ENCODE data around the gene XPNPEP3.
"Not testable (repeated sequence)": the region's sequence is repeated elsewhere in the genome, so short reads cannot be mapped to it uniquely, and the experiment has no call there.

XPNPEP3 gene

DNA sequence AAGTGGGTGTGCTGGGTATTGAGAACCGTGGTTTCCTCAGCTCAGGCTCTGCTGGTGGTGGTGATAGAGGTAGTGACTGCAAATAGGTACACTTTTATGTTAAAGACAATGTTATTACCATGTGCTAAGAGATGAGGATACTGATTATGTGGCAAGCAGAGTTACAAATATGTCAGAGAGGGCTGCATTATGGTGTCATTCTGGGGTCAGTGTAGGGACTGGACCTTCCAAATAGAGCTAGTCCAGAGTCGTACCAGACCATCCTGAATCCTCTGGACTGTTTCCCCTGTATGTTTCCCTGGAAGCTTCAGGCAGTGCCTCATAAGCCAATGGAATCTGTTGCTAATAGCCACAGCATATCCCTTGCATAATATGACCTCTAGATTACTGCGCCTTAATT, 5.1 kb downstream of the XPNPEP3 start, which contains the start of gene DNAJB7:
TSS of gene DNAJB7 (minus strand) at position 101 of the 400 bp plus-strand sequence. CDS start 119 bp downstream, outside the sequence.
- no peak within 1 kb of the TSS for H3K4me2 ChIP-seq (ENCODE audit: low read depth, low read length)
- no peaks in the 10 kb centered on the region for H3K4me1 ChIP-seq (ENCODE audit: low read length)
- peaks cover 45% of the 10 kb centered on the region for H3K79me2 ChIP-seq (ENCODE audit: low read length)
- no peaks in the 10 kb centered on the region for H3K9me3 ChIP-seq (replicated peaks; ENCODE audit: insufficient read depth, low read length)
- H3K36me3 ChIP-seq (replicated peaks; ENCODE audit: insufficient read depth, low read length) = no peaks in the 10 kb centered on the region
- no peaks in the 10 kb centered on the region for H3K27me3 ChIP-seq (replicated peaks; ENCODE audit: insufficient read depth, low read length)
- no peak within 1 kb of the TSS for H3K9ac ChIP-seq (ENCODE audit: low read length)
- no peaks in the 10 kb centered on the region for H4K20me1 ChIP-seq (ENCODE audit: insufficient read depth, low read length)
- no peak for DNase-seq
- no peak within 1 kb of the TSS for H2AFZ ChIP-seq (ENCODE audit: low read length)
- TF ChIP-seq CTCF (IDR thresholded peaks at IDR 0.05; ENCODE audit: low read length) (no peak), EZH2 (optimal IDR thresholded peaks at IDR 0.05; ENCODE audit: low read depth, low read length) (no peak), EZH2phosphoT487 (IDR thresholded peaks at IDR 0.05; ENCODE audit: low read length) (no peak)
- no peak within 1 kb of the TSS for H3K27ac ChIP-seq (ENCODE audit: low read length)
- no peak within 1 kb of the TSS for H3K4me3 ChIP-seq (ENCODE audit: low read length)
- no peaks in the 10 kb centered on the region for H3K9me2 ChIP-seq (replicated peaks; ENCODE audit: insufficient read depth, low read length)
- H3F3A ChIP-seq (ENCODE audit: insufficient read depth, low read length) = peaks cover 4% of the 10 kb centered on the region; the same call in 1 of the 2 replicates

- no peak overlapping the region for H3K4me3 ChIP-seq (ENCODE audit: low read length)
- TF ChIP-seq EZH2phosphoT487 (IDR thresholded peaks at IDR 0.05; ENCODE audit: low read length) = no peak
- no peak for TF ChIP-seq EZH2 (optimal IDR thresholded peaks at IDR 0.05; ENCODE audit: low read depth, low read length)
- no peak for TF ChIP-seq CTCF (IDR thresholded peaks at IDR 0.05; ENCODE audit: low read length)
- no peak overlapping the region for H3K4me2 ChIP-seq (ENCODE audit: low read depth, low read length)
- no peaks in the 10 kb centered on the region for H3K9me3 ChIP-seq (replicated peaks; ENCODE audit: insufficient read depth, low read length)
- H3K79me2 ChIP-seq (ENCODE audit: low read length) = peaks cover 40% of the 10 kb centered on the region
- no peaks in the 10 kb centered on the region for H3K4me1 ChIP-seq (ENCODE audit: low read length)
- H3K27me3 ChIP-seq (replicated peaks; ENCODE audit: insufficient read depth, low read length) = no peaks in the 10 kb centered on the region
- no peak overlapping the region for H3K27ac ChIP-seq (ENCODE audit: low read length)
- no peaks in the 10 kb centered on the region for H3F3A ChIP-seq (ENCODE audit: insufficient read depth, low read length)
- no peak overlapping the region for H3K9ac ChIP-seq (ENCODE audit: low read length)
- H4K20me1 ChIP-seq (ENCODE audit: insufficient read depth, low read length) = no peaks in the 10 kb centered on the region
- H2AFZ ChIP-seq (ENCODE audit: low read length) = no peak overlapping the region
- H3K36me3 ChIP-seq (replicated peaks; ENCODE audit: insufficient read depth, low read length) = no peaks in the 10 kb centered on the region
- no peaks in the 10 kb centered on the region for H3K9me2 ChIP-seq (replicated peaks; ENCODE audit: insufficient read depth, low read length)
- no peak for DNase-seq
These were observed 5.6 kb downstream of the XPNPEP3 start for GRCh38 chr22:40862537-40862936.

DNA sequence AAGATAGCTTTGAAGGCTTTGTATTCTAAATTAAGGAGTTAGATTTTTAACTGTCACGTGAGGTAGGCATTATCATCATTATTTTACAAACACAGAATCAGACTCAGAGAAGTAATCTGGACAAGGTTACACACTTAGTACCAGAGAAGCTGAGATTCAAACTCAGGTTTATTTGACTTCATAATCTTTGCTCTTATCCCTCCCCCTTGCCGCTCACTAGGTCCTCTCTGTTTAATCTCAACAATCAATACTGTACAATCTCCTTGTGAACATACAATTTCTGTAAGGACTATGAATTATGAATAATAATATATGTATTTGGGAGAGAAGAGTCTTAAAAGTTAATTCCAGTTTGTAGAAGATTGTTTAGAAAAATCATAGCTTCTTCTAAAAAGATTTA, 10.2 kb downstream of the XPNPEP3 start:
- H3K4me3 ChIP-seq (ENCODE audit: low read length) = no peak overlapping the region
- no peak for DNase-seq
- H2AFZ ChIP-seq (ENCODE audit: low read length) = no peak overlapping the region
- no peak for TF ChIP-seq EZH2phosphoT487 (IDR thresholded peaks at IDR 0.05; ENCODE audit: low read length)
- TF ChIP-seq CTCF (IDR thresholded peaks at IDR 0.05; ENCODE audit: low read length) = no peak
- TF ChIP-seq EZH2 (optimal IDR thresholded peaks at IDR 0.05; ENCODE audit: low read depth, low read length) = no peak
- no peaks in the 10 kb centered on the region for H3F3A ChIP-seq (ENCODE audit: insufficient read depth, low read length)
- no peaks in the 10 kb centered on the region for H3K9me2 ChIP-seq (replicated peaks; ENCODE audit: insufficient read depth, low read length)
- no peaks in the 10 kb centered on the region for H3K27me3 ChIP-seq (replicated peaks; ENCODE audit: insufficient read depth, low read length)
- no peaks in the 10 kb centered on the region for H3K9me3 ChIP-seq (replicated peaks; ENCODE audit: insufficient read depth, low read length)
- 0 out of 2 replicates have a peak, but pooled peaks cover 8% of the 10 kb centered on the region for H3K79me2 ChIP-seq (ENCODE audit: low read length)
- H3K36me3 ChIP-seq (replicated peaks; ENCODE audit: insufficient read depth, low read length) = no peaks in the 10 kb centered on the region
- H3K27ac ChIP-seq (ENCODE audit: low read length) = no peak overlapping the region
- no peak overlapping the region for H3K4me2 ChIP-seq (ENCODE audit: low read depth, low read length)
- no peaks in the 10 kb centered on the region for H4K20me1 ChIP-seq (ENCODE audit: insufficient read depth, low read length)
- H3K4me1 ChIP-seq (ENCODE audit: low read length) = no peaks in the 10 kb centered on the region
- no peak overlapping the region for H3K9ac ChIP-seq (ENCODE audit: low read length)

DNA sequence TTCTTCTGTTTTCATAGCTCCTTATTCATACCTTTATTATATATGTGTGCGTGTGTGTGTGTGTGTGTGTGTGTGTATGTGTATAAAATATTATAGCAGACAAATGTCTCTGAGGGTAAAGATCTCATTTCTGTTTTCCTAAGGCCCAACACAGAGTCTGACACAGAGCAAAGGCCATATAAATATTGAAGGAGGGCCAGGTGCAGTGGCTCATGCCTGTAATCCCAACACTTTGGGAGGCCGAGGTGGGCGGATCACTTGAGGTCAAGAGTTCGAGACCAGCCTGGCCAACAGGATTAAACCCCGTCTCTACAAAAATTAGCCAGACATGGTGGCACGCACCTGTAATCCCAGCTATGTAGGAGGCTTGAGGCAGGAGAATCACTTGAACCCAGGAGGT, 11.4 kb downstream of the XPNPEP3 start:
- H3K9ac ChIP-seq (ENCODE audit: low read length); H3K9me2 ChIP-seq (replicated peaks; ENCODE audit: insufficient read depth, low read length); DNase-seq; H4K20me1 ChIP-seq (ENCODE audit: insufficient read depth, low read length); H3K27ac ChIP-seq (ENCODE audit: low read length); H3K4me1 ChIP-seq (ENCODE audit: low read length); H3K36me3 ChIP-seq (replicated peaks; ENCODE audit: insufficient read depth, low read length); H3F3A ChIP-seq (ENCODE audit: insufficient read depth, low read length); H3K79me2 ChIP-seq (ENCODE audit: low read length); H3K4me2 ChIP-seq (ENCODE audit: low read depth, low read length); H2AFZ ChIP-seq (ENCODE audit: low read length); H3K4me3 ChIP-seq (ENCODE audit: low read length); H3K9me3 ChIP-seq (replicated peaks; ENCODE audit: insufficient read depth, low read length); H3K27me3 ChIP-seq (replicated peaks; ENCODE audit: insufficient read depth, low read length): not testable (repeated sequence)

Data from MM.1S (cell line).